HEK293 (cell line): Measurements from ENCODE around the gene SNRNP70.

Experiments
- HOXC10 ChIP-seq: sonication (generic); formaldehyde crosslinking; IDR thresholded peaks from 2 replicates; pipeline ENCODE4 v1.8.1; 2023; ENCODE audit warnings: mild to moderate bottlenecking, missing genetic modification reagents
- KLF16 ChIP-seq: fragments of 450-650 bp; formaldehyde crosslinking; IDR thresholded peaks from 2 replicates; pipeline ENCODE4 v1.5.1; 2017; ENCODE audit warnings: missing biosample characterization, missing genetic modification characterization
- KLF17 ChIP-seq: fragments of 450-650 bp; formaldehyde crosslinking; IDR thresholded peaks from 2 replicates; pipeline ENCODE4 v1.5.1; 2016; ENCODE audit warnings: missing biosample characterization, missing genetic modification characterization
- KLF7 ChIP-seq: fragments of 450-650 bp; formaldehyde crosslinking; IDR thresholded peaks from 2 replicates; pipeline ENCODE4 v1.5.1; 2016; ENCODE audit warnings: missing biosample characterization, missing genetic modification characterization, borderline replicate concordance
- PRDM1 ChIP-seq: fragments of 450-650 bp; formaldehyde crosslinking; IDR thresholded peaks from 2 replicates; pipeline ENCODE4; 2016; ENCODE audit warnings: missing biosample characterization, missing genetic modification characterization
- ZBTB1 ChIP-seq: fragments of 450-650 bp; formaldehyde crosslinking; IDR thresholded peaks from 2 replicates; pipeline ENCODE4 v1.5.1; 2016; ENCODE audit warnings: missing biosample characterization, missing genetic modification characterization
- ZNF133 ChIP-seq: fragments of 450-650 bp; formaldehyde crosslinking; IDR thresholded peaks from 2 replicates; pipeline ENCODE4 v1.5.1; 2016; ENCODE audit warnings: missing biosample characterization, missing genetic modification characterization
- ZNF138 ChIP-seq: fragments of 450-650 bp; formaldehyde crosslinking; IDR thresholded peaks from 2 replicates; pipeline ENCODE4 v1.5.1; 2016; ENCODE audit warnings: missing biosample characterization, missing genetic modification characterization, borderline replicate concordance
- ZNF292 ChIP-seq: fragments of 450-650 bp; formaldehyde crosslinking; IDR thresholded peaks from 2 replicates; pipeline ENCODE4 v1.5.1; 2016; ENCODE audit warnings: low read depth, missing biosample characterization, missing genetic modification characterization, borderline replicate concordance
- ZNF37A ChIP-seq: fragments of 450-650 bp; IDR thresholded peaks from 2 replicates; pipeline ENCODE4 v1.5.1; 2018; ENCODE audit warnings: missing biosample characterization, missing genetic modification characterization
- ZNF404 ChIP-seq: fragments of 450-650 bp; formaldehyde crosslinking; IDR thresholded peaks from 2 replicates; pipeline ENCODE4 v1.5.1; 2017; ENCODE audit warnings: missing biosample characterization, missing genetic modification characterization
- ZNF529 ChIP-seq: fragments of 450-650 bp; formaldehyde crosslinking; IDR thresholded peaks from 2 replicates; pipeline ENCODE4 v1.5.1; 2017; ENCODE audit warnings: missing genetic modification characterization, missing biosample characterization; ENCODE audit not compliant: insufficient replicate concordance
- ZNF558 ChIP-seq: fragments of 450-650 bp; formaldehyde crosslinking; IDR thresholded peaks from 2 replicates; pipeline ENCODE4 v1.5.1; 2016; ENCODE audit warnings: missing biosample characterization, missing genetic modification characterization
- ZSCAN18 ChIP-seq: fragments of 450-650 bp; formaldehyde crosslinking; IDR thresholded peaks from 2 replicates; pipeline ENCODE4 v1.5.1; 2016; ENCODE audit warnings: missing biosample characterization, missing genetic modification characterization
- ZSCAN4 ChIP-seq: fragments of 450-650 bp; formaldehyde crosslinking; IDR thresholded peaks from 2 replicates; pipeline ENCODE4 v1.5.1; 2017; ENCODE audit warnings: missing biosample characterization, missing genetic modification characterization
- ZXDB ChIP-seq: fragments of 450-650 bp; formaldehyde crosslinking; IDR thresholded peaks from 2 replicates; pipeline ENCODE4 v1.5.1; 2016; ENCODE audit warnings: missing biosample characterization, missing genetic modification characterization
- TF ChIP-seq, protein P1 (sequence below): fragments of 450-650 bp; formaldehyde crosslinking; IDR thresholded peaks from 2 replicates; pipeline ENCODE4 v1.5.0; 2017; ENCODE audit warnings: missing biosample characterization, missing genetic modification characterization, borderline replicate concordance
- TF ChIP-seq, protein P2 (sequence below): fragments of 450-650 bp; formaldehyde crosslinking; IDR thresholded peaks from 2 replicates; pipeline ENCODE4 v1.5.1; 2016; ENCODE audit warnings: missing biosample characterization, missing genetic modification characterization, borderline replicate concordance
- TF ChIP-seq, protein P3 (sequence below): fragments of 450-650 bp; formaldehyde crosslinking; IDR thresholded peaks from 2 replicates; pipeline ENCODE4 v1.5.1; 2016; ENCODE audit warnings: missing biosample characterization, missing genetic modification characterization, borderline replicate concordance
- TF ChIP-seq, protein P4 (sequence below): fragments of 450-650 bp; formaldehyde crosslinking; IDR thresholded peaks from 2 replicates; pipeline ENCODE4 v1.5.1; 2016; ENCODE audit warnings: missing biosample characterization, missing genetic modification characterization
- TF ChIP-seq, protein P5 (sequence below): fragments of 450-650 bp; formaldehyde crosslinking; IDR thresholded peaks from 2 replicates; pipeline ENCODE4 v1.5.1; 2016; ENCODE audit warnings: missing biosample characterization, missing genetic modification characterization

SNRNP70 gene

GRCh38 chr19:49157445-49158224 lies 72.4 kb downstream of the SNRNP70 start, which contains the start of gene TRPM4 (continued):
- TF ChIP-seq, protein P1, sequence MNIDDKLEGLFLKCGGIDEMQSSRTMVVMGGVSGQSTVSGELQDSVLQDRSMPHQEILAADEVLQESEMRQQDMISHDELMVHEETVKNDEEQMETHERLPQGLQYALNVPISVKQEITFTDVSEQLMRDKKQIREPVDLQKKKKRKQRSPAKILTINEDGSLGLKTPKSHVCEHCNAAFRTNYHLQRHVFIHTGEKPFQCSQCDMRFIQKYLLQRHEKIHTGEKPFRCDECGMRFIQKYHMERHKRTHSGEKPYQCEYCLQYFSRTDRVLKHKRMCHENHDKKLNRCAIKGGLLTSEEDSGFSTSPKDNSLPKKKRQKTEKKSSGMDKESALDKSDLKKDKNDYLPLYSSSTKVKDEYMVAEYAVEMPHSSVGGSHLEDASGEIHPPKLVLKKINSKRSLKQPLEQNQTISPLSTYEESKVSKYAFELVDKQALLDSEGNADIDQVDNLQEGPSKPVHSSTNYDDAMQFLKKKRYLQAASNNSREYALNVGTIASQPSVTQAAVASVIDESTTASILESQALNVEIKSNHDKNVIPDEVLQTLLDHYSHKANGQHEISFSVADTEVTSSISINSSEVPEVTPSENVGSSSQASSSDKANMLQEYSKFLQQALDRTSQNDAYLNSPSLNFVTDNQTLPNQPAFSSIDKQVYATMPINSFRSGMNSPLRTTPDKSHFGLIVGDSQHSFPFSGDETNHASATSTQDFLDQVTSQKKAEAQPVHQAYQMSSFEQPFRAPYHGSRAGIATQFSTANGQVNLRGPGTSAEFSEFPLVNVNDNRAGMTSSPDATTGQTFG, result no peak
- TF ChIP-seq ZSCAN18 (no peak), ZNF37A (tag by site-specific recombination) (no peak), HOXC10 (CRISPR knock-in tag) (no peak), ZNF133 (tag by site-specific recombination) (no peak), PRDM1 (no peak), ZNF292 (no peak), ZNF138 (no peak), ZNF404 (tag by site-specific recombination) (no peak), KLF7 (no peak), ZNF529 (tag by site-specific recombination) (no peak), ZXDB (tag by site-specific recombination) (0 out of 2 replicates have a peak, but pooled peaks have one; percentile 58), ZNF558 (tag by site-specific recombination) (no peak), KLF16 (tag by site-specific recombination) (no peak; the same call in 1 of the 2 replicates), ZBTB1 (tag by site-specific recombination) (no peak), KLF17 (tag by site-specific recombination) (no peak), ZSCAN4 (tag by site-specific recombination) (no peak)
- TF ChIP-seq, protein P2, sequence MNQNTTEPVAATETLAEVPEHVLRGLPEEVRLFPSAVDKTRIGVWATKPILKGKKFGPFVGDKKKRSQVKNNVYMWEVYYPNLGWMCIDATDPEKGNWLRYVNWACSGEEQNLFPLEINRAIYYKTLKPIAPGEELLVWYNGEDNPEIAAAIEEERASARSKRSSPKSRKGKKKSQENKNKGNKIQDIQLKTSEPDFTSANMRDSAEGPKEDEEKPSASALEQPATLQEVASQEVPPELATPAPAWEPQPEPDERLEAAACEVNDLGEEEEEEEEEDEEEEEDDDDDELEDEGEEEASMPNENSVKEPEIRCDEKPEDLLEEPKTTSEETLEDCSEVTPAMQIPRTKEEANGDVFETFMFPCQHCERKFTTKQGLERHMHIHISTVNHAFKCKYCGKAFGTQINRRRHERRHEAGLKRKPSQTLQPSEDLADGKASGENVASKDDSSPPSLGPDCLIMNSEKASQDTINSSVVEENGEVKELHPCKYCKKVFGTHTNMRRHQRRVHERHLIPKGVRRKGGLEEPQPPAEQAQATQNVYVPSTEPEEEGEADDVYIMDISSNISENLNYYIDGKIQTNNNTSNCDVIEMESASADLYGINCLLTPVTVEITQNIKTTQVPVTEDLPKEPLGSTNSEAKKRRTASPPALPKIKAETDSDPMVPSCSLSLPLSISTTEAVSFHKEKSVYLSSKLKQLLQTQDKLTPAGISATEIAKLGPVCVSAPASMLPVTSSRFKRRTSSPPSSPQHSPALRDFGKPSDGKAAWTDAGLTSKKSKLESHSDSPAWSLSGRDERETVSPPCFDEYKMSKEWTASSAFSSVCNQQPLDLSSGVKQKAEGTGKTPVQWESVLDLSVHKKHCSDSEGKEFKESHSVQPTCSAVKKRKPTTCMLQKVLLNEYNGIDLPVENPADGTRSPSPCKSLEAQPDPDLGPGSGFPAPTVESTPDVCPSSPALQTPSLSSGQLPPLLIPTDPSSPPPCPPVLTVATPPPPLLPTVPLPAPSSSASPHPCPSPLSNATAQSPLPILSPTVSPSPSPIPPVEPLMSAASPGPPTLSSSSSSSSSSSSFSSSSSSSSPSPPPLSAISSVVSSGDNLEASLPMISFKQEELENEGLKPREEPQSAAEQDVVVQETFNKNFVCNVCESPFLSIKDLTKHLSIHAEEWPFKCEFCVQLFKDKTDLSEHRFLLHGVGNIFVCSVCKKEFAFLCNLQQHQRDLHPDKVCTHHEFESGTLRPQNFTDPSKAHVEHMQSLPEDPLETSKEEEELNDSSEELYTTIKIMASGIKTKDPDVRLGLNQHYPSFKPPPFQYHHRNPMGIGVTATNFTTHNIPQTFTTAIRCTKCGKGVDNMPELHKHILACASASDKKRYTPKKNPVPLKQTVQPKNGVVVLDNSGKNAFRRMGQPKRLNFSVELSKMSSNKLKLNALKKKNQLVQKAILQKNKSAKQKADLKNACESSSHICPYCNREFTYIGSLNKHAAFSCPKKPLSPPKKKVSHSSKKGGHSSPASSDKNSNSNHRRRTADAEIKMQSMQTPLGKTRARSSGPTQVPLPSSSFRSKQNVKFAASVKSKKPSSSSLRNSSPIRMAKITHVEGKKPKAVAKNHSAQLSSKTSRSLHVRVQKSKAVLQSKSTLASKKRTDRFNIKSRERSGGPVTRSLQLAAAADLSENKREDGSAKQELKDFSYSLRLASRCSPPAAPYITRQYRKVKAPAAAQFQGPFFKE (tag by site-specific recombination), result no peak
- TF ChIP-seq, protein P3, sequence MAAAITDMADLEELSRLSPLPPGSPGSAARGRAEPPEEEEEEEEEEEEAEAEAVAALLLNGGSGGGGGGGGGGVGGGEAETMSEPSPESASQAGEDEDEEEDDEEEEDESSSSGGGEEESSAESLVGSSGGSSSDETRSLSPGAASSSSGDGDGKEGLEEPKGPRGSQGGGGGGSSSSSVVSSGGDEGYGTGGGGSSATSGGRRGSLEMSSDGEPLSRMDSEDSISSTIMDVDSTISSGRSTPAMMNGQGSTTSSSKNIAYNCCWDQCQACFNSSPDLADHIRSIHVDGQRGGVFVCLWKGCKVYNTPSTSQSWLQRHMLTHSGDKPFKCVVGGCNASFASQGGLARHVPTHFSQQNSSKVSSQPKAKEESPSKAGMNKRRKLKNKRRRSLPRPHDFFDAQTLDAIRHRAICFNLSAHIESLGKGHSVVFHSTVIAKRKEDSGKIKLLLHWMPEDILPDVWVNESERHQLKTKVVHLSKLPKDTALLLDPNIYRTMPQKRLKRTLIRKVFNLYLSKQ (tag by site-specific recombination), result no peak
- TF ChIP-seq, protein P4, sequence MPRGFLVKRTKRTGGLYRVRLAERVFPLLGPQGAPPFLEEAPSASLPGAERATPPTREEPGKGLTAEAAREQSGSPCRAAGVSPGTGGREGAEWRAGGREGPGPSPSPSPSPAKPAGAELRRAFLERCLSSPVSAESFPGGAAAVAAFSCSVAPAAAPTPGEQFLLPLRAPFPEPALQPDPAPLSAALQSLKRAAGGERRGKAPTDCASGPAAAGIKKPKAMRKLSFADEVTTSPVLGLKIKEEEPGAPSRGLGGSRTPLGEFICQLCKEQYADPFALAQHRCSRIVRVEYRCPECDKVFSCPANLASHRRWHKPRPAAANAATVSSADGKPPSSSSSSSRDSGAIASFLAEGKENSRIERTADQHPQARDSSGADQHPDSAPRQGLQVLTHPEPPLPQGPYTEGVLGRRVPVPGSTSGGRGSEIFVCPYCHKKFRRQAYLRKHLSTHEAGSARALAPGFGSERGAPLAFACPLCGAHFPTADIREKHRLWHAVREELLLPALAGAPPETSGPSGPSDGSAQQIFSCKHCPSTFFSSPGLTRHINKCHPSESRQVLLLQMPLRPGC (tag by site-specific recombination), result no peak
- TF ChIP-seq, protein P5, sequence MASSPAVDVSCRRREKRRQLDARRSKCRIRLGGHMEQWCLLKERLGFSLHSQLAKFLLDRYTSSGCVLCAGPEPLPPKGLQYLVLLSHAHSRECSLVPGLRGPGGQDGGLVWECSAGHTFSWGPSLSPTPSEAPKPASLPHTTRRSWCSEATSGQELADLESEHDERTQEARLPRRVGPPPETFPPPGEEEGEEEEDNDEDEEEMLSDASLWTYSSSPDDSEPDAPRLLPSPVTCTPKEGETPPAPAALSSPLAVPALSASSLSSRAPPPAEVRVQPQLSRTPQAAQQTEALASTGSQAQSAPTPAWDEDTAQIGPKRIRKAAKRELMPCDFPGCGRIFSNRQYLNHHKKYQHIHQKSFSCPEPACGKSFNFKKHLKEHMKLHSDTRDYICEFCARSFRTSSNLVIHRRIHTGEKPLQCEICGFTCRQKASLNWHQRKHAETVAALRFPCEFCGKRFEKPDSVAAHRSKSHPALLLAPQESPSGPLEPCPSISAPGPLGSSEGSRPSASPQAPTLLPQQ, result 0 out of 2 replicates have a peak, but pooled peaks have one; percentile 49
